DND-41 (cell line): ENCODE measurements around the gene GAS7.

Source experiments
- CTCF ChIP-seq: IDR thresholded peaks from 2 replicates; pipeline ENCODE4 v1.5.1; 2012; ENCODE audit warnings: borderline replicate concordance, low read length, moderate library complexity, mild to moderate bottlenecking; ENCODE audit not compliant: poor library complexity, severe bottlenecking; ENCODE audit errors: extremely low read depth
- EZH2 ChIP-seq: IDR thresholded peaks from 3 replicates; pipeline ENCODE4 v1.6.1; 2012; ENCODE audit warnings: borderline replicate concordance, low read depth, mild to moderate bottlenecking, moderate library complexity, low read length, inconsistent platforms; ENCODE audit not compliant: severe bottlenecking

- TF ChIP-seq CTCF, result no peak
- TF ChIP-seq EZH2, result no peak
Measured at GRCh38 chr17:10075919-10076318, 122.5 kb downstream of the GAS7 start.
